ACHN (cell line): ENCODE data around the gene SLC7A10.

Source experiments
- DNase-seq: peaks from one replicate; pipeline ENCODE4 v3.0.0-alpha.2; 2015
- in situ Hi-C: cut with HindIII; loops from 2 replicates; pipeline ENCODE4 v1.10.0; 2017; ENCODE audit warnings: low sequenced_read_pairs, low pct_ligation_motif_present, low pct_unique_long_range_greater_than_20kb

SLC7A10 gene

GRCh38 chr19:33208371-33208895, 17.2 kb downstream of the SLC7A10 start:
- DNase-seq = no peak
- in situ Hi-C loops = no loop called here

GRCh38 chr19:33207903-33208302, 17.7 kb downstream of the SLC7A10 start:
- DNase-seq = no peak
- in situ Hi-C loops = no loop called here

- no peak for DNase-seq
- in situ Hi-C loops = no loop called here
These were observed 18.5 kb downstream of the SLC7A10 start for GRCh38 chr19:33207040-33207620.

GRCh38 chr19:33206261-33207039, 19.2 kb downstream of the SLC7A10 start:
- in situ Hi-C loops = no loop called here
- DNase-seq = no peak

GRCh38 chr19:33205531-33206260, 20.0 kb downstream of the SLC7A10 start:
- DNase-seq = no peak
- in situ Hi-C loops = no loop called here

- no peak for DNase-seq
- in situ Hi-C loops = no loop called here
These were observed 20.5 kb downstream of the SLC7A10 start for GRCh38 chr19:33205110-33205509.

GRCh38 chr19:33204136-33204973, 21.3 kb downstream of the SLC7A10 start:
- DNase-seq = no peak
- in situ Hi-C loops = no loop called here

GRCh38 chr19:33203529-33203928, 22.1 kb downstream of the SLC7A10 start:
- in situ Hi-C loops = no loop called here
- no peak for DNase-seq

- in situ Hi-C loops = no loop called here
- DNase-seq = no peak
These were observed 22.8 kb downstream of the SLC7A10 start for GRCh38 chr19:33202546-33203507.

GRCh38 chr19:33201886-33202545, 23.6 kb downstream of the SLC7A10 start:
- in situ Hi-C loops = no loop called here
- DNase-seq = no peak

- in situ Hi-C loops = no loop called here
- DNase-seq = no peak
These were observed 24.2 kb downstream of the SLC7A10 start for GRCh38 chr19:33201473-33201872.

- no peak for DNase-seq
- in situ Hi-C loops = no loop called here
These were observed 26.0 kb downstream of the SLC7A10 start for GRCh38 chr19:33199441-33200265.

GRCh38 chr19:33198169-33198568, 27.5 kb downstream of the SLC7A10 start:
- in situ Hi-C loops = no loop called here
- DNase-seq = no peak

GRCh38 chr19:33197591-33198000, 28.1 kb downstream of the SLC7A10 start:
- no peak for DNase-seq
- in situ Hi-C loops = no loop called here

- in situ Hi-C loops = no loop called here
- no peak for DNase-seq
These were observed 29.0 kb downstream of the SLC7A10 start for GRCh38 chr19:33196446-33197193.
